Esophagus muscularis mucosa (tissue), 4 donors: ENCODE data around the gene PCCB. TPM values are rescaled to one million over a fixed set of nuclear protein-coding genes. Genes with fewer than 3 reads are reported as not detected.
"Not testable (repeated sequence)": the region's sequence is repeated elsewhere in the genome, so short reads cannot be mapped to it uniquely, and the experiment has no call there.

Source experiments
- DNase-seq: peaks from one replicate; pipeline ENCODE4 v3.0.0-alpha.2; 2017; ENCODE audit errors: extremely low spot score
- H3K27ac ChIP-seq, 4 donors: fragments of 200-600 bp; sonication (generic); replicated peaks in 1 of 4; 1 replicate in 3 of 4; 2 replicates in 1 of 4; pipeline ENCODE4 v1.5.1; 2016 to 2019; ENCODE audit warnings: mild to moderate bottlenecking in 1 of 4
- H3K27me3 ChIP-seq, 4 donors: fragments of 200-600 bp; sonication (generic); one replicate each; pipeline versions ENCODE4 v1.5.1 to v1.6.0; 2016 to 2019
- H3K36me3 ChIP-seq, 4 donors: fragments of 200-600 bp; sonication (generic); one replicate each; pipeline ENCODE4 v1.5.1; 2016 to 2019
- H3K4me1 ChIP-seq, 4 donors: fragments of 200-600 bp; sonication (generic); one replicate each; pipeline ENCODE4 v1.5.1; 2016 to 2019
- H3K4me3 ChIP-seq, 4 donors: fragments of 200-600 bp; sonication (generic); 1 replicate in 2 of 4; 2 replicates in 2 of 4; pipeline ENCODE4 v1.5.1; 2016 to 2019; ENCODE audit warnings: mild to moderate bottlenecking in 4 of 4, moderate library complexity in 1 of 4
- H3K9me3 ChIP-seq, 4 donors: fragments of 200-600 bp; sonication (generic); 1 replicate in 3 of 4; 2 replicates in 1 of 4; pipeline ENCODE4 v1.5.1; 2016 to 2019
- EP300 ChIP-seq: sonication (generic); formaldehyde crosslinking; IDR thresholded peaks from one replicate; pipeline ENCODE4 v1.6.1; 2017; ENCODE audit warnings: antibody characterized with exemption
- POLR2A ChIP-seq: fragments of 450-650 bp; IDR thresholded peaks from one replicate; pipeline ENCODE4 v1.6.1; 2017; ENCODE audit warnings: antibody characterized with exemption, moderate library complexity, mild to moderate bottlenecking, low read depth
- POLR2AphosphoS5 ChIP-seq, 2 donors: sonication (generic); formaldehyde crosslinking; IDR thresholded peaks; one replicate each; pipeline ENCODE4 v1.6.1; 2017; ENCODE audit warnings: antibody characterized with exemption in 2 of 2
- WGBS: methylation state at CpG from one replicate; pipeline ENCODE4 v1.1.5; 2018; 5-methylcytosine and 5-hydroxymethylcytosine counted together
- intact Hi-C: fragments of 100-400 bp; cut with DNase I; formaldehyde crosslinking; loops from one replicate; pipeline ENCODE4 v1.15.1; 2023
- total RNA-seq, 4 donors: library from RNA; depleted of rRNA; stranded (reverse); fragments of >200 nt; gene quantifications; one replicate each; pipeline versions ENCODE4 v1.1.0 to v1.2.1, GENCODE V29; 2016
- TF ChIP-seq, protein P1 (sequence below), 3 experiments: fragments of 200-600 bp in 2 of 3; fragments of 450-650 bp in 1 of 3; sonication (generic) in 2 of 3; IDR thresholded peaks; one replicate each; pipeline ENCODE4 v1.5.1; 2017 to 2019; ENCODE audit warnings: antibody characterized with exemption in 3 of 3, mild to moderate bottlenecking in 2 of 3, moderate library complexity in 1 of 3

PCCB gene
- total RNA-seq, 4 donors from 2014 or later: 25.8 to 35.6 (median 31.4) TPM

DNA sequence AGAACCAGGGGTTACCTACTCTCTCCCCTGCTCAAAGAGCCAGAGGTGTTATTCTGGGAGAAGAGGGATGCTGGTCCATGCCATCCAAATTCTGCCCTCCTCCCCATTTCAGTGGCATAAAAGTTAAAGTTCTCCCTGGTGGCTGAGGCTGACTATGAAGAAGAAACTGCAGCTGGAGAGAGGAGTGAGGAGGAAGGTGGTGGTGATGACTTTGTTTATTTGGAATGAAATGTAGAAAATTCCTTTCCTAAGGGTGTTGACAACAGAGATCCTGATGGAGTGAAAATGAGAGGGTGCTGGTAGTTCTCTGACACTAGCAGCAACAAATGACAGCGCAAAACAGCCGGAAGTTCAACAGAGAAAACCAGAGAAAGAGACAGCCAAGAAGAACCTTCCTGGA, 100.4 kb downstream of the PCCB start:
- TF ChIP-seq, protein P1, sequence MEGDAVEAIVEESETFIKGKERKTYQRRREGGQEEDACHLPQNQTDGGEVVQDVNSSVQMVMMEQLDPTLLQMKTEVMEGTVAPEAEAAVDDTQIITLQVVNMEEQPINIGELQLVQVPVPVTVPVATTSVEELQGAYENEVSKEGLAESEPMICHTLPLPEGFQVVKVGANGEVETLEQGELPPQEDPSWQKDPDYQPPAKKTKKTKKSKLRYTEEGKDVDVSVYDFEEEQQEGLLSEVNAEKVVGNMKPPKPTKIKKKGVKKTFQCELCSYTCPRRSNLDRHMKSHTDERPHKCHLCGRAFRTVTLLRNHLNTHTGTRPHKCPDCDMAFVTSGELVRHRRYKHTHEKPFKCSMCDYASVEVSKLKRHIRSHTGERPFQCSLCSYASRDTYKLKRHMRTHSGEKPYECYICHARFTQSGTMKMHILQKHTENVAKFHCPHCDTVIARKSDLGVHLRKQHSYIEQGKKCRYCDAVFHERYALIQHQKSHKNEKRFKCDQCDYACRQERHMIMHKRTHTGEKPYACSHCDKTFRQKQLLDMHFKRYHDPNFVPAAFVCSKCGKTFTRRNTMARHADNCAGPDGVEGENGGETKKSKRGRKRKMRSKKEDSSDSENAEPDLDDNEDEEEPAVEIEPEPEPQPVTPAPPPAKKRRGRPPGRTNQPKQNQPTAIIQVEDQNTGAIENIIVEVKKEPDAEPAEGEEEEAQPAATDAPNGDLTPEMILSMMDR (IDR thresholded peaks at IDR 0.05): no peak
- TF ChIP-seq EP300 (no peak), POLR2A (no peak), POLR2AphosphoS5 (IDR thresholded peaks at IDR 0.05) (no peak)
- Histone ChIP-seq H3K27ac (peak overlapping the region; percentile 59 to 84 (median 66)), H3K9me3 (no peaks in the 10 kb centered on the region), H3K4me3 (peak overlapping the region in 1 of 4 donors; percentile 10), H3K36me3 (peaks cover 0 to 18% (median 7%) of the 10 kb centered on the region in 4 donors), H3K4me1 (peaks cover 19 to 28% (median 27%) of the 10 kb centered on the region in 4 donors), H3K27me3 (no peaks in the 10 kb centered on the region)
- DNase-seq: no peak
- intact Hi-C loops: no loop called here
- WGBS: 41% methylated on average over 2 of the region's 2 CpGs

DNA sequence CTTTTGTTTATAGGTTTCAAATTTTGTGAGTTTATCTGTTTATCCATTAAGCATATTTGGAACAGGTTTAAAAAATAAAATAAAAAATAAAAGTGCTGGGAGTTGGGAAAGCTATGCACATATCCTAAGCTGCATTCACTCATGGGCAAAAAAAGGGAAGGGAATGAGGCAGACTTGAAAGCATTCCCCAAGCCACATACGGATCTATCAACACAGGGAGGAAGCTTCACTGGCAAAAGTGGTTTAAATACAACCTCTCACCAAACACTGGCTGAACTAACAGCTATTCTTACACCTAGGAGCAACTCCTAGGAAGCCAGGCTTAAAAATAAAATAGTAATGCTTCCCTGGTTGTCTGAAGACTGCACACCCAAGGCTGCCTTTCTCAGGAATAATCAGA, 101.2 kb downstream of the PCCB start:
- Histone ChIP-seq H3K36me3 (peaks cover 0 to 21% (median 12%) of the 10 kb centered on the region in 4 donors), H3K27ac (peak overlapping the region in 3 of 4 donors; percentile 8 to 84 (median 71)), H3K9me3 (no peaks in the 10 kb centered on the region), H3K4me3 (no peak overlapping the region), H3K4me1 (peaks cover 19 to 28% (median 27%) of the 10 kb centered on the region in 4 donors), H3K27me3 (no peaks in the 10 kb centered on the region)
- no peak for DNase-seq
- intact Hi-C loops: no loop called here
- WGBS: 35% methylated on average over 1 of the region's 1 CpG
- TF ChIP-seq POLR2AphosphoS5 (IDR thresholded peaks at IDR 0.05) (no peak), POLR2A (no peak), EP300 (no peak)
- TF ChIP-seq, protein P1 (IDR thresholded peaks at IDR 0.05): no peak

GRCh38 chr3:136351905-136352304, 101.8 kb downstream of the PCCB start:
- peak overlapping the region in 3 of 4 donors; percentile 8 to 84 (median 71) for H3K27ac ChIP-seq
- DNase-seq: no peak
- H3K4me3 ChIP-seq: no peak overlapping the region
- WGBS: 87% methylated on average over 3 of the region's 3 CpGs
- H3K9me3 ChIP-seq: no peaks in the 10 kb centered on the region
- no peaks in the 10 kb centered on the region for H3K27me3 ChIP-seq
- H3K4me1 ChIP-seq: peaks cover 19 to 28% (median 27%) of the 10 kb centered on the region in 4 donors
- intact Hi-C loops: no loop called here
- H3K36me3 ChIP-seq: peaks cover 0 to 27% (median 15%) of the 10 kb centered on the region in 4 donors
- no peak for TF ChIP-seq POLR2AphosphoS5 (IDR thresholded peaks at IDR 0.05)
- TF ChIP-seq EP300: no peak
- TF ChIP-seq POLR2A: no peak
- TF ChIP-seq, protein P1 (IDR thresholded peaks at IDR 0.05): peak in 1 of 3 experiments; percentile 4

DNA sequence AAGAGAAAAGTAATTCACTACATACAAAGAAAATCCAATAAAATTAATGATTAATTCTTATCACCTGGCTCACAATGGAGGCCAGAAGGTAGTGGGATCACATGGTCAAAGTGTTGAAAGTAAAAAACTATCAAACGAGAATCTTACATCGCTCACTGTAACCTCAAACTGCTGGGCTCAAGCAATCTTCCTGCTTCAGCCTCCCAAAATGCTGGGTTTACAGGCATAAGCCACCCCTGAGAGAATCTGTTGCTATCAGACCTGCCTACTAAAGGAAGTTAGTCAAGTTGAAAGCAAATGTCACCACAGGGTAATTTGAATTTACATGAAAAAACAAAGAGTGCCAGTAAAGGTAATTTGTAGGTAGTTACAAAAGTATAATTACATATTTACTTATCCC, 103.3 kb downstream of the PCCB start:
- intact Hi-C loops: no loop called here
- WGBS: 97% methylated on average over 2 of the region's 2 CpGs
- Histone ChIP-seq H3K27me3 (no peaks in the 10 kb centered on the region), H3K27ac (no peak overlapping the region), H3K9me3 (no peaks in the 10 kb centered on the region), H3K4me1 (peaks cover 19 to 28% (median 27%) of the 10 kb centered on the region in 4 donors), H3K36me3 (peaks cover 0 to 34% (median 15%) of the 10 kb centered on the region in 4 donors), H3K4me3 (no peak overlapping the region)
- TF ChIP-seq, protein P1 (IDR thresholded peaks at IDR 0.05): no peak
- TF ChIP-seq POLR2AphosphoS5 (IDR thresholded peaks at IDR 0.05) (no peak), POLR2A (no peak), EP300 (no peak)
- no peak for DNase-seq

GRCh38 chr3:136366289-136366688, 116.1 kb downstream of the PCCB start:
- intact Hi-C loops: no loop called here
- TF ChIP-seq EP300 (no peak), POLR2AphosphoS5 (IDR thresholded peaks at IDR 0.05) (no peak), POLR2A (no peak)
- TF ChIP-seq, protein P1 (IDR thresholded peaks at IDR 0.05): no peak
- H3K27me3 ChIP-seq: no peaks in the 10 kb centered on the region
- H3K9me3 ChIP-seq: no peaks in the 10 kb centered on the region
- peaks cover 0 to 9% (median 0%) of the 10 kb centered on the region in 4 donors for H3K4me1 ChIP-seq
- DNase-seq: no peak
- no peak overlapping the region for H3K4me3 ChIP-seq
- no peak overlapping the region for H3K27ac ChIP-seq
- peaks cover 0 to 36% (median 18%) of the 10 kb centered on the region in 4 donors for H3K36me3 ChIP-seq

DNA sequence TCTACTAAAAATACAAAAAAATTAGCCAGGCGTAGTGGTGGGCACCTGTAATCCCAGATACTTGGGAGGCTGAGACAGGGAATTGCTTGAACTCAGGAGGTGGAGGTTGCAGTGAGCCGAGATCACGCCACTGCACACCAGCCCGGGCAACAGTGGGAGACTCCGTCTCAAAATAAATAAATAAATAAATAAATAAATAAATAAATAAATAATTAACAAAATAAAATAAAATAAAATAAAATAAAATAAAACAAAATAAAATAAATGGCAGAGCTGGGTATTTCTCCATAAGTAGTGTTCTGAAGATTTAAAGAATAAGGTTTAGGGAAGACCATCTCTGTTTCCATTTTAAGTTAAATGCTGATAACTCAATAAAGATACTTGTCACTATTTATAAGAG, 125.7 kb downstream of the PCCB start:
- H3K4me1 ChIP-seq, intact Hi-C loops, H3K4me3 ChIP-seq, H3K27ac ChIP-seq, DNase-seq, H3K9me3 ChIP-seq, H3K27me3 ChIP-seq: not testable (repeated sequence)
- peaks cover 0 to 21% (median 8%) of the 10 kb centered on the region in 4 donors for H3K36me3 ChIP-seq
- WGBS: 98% methylated on average over 5 of the region's 5 CpGs
